ENCODE measurements around the gene ARHGAP44.

GRCh38 chr17:12826431-12826830 lies 37.1 kb downstream of the ARHGAP44 start:
- no peak for TF ChIP-seq CTCF (conservative IDR thresholded peaks at IDR 0.05; ENCODE audit: low read depth, low read length)
- TF ChIP-seq EZH2phosphoT487 (IDR thresholded peaks at IDR 0.05; ENCODE audit: borderline replicate concordance, low read length) = no peak
